ENCODE measurements around the gene RADIL. TPM values are rescaled to one million over a fixed set of nuclear protein-coding genes. Genes with fewer than 3 reads are reported as not detected.

Gene RADIL
- total RNA-seq, 1 experiment from 2014 or later, result 5.0 TPM

DNA sequence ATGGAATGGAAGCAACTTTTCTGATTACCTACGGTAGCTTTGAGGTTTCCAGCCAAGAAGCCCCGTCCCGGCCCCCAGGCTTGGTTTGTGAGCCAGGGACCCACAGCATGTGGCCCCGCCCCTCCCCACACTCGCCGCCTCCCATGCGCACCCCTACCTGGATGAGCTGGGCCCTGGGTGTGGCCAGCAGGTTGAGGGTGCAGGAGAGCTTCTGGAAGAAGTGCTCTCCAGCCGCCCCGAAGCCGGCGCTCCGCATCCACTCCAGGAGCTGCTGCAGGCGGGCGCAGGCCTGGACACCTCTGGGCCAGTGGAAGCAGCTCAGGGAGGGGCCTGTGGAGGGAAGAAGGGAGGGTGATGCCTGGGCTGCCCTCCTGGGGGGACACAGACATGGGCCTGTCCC, 68.4 kb downstream of the RADIL start:
- no peaks in the 10 kb centered on the region for H3K4me1 ChIP-seq (ENCODE audit: insufficient read depth, low read length, poor library complexity, severe bottlenecking)
- no peak overlapping the region for H3K4me3 ChIP-seq (ENCODE audit: low read depth, low read length, poor library complexity, severe bottlenecking)
- no peaks in the 10 kb centered on the region for H3K36me3 ChIP-seq (ENCODE audit: insufficient read depth, low read length, poor library complexity, severe bottlenecking)
- no peaks in the 10 kb centered on the region for H3K27me3 ChIP-seq (replicated peaks; ENCODE audit: insufficient read depth, low read depth, low read length, poor library complexity)
- no TSS peak for BruUV-seq (replicated peaks)
- intact Hi-C loops (cut with micrococcal nuclease; ENCODE audit: unreplicated experiment), result no loop called here
- ChIA-PET POLR2A (ENCODE audit: low non-redundant PET) (no interaction called here), CTCF (no interaction called here)
- no peak for DNase-seq (ENCODE audit: low spot score)
- H3K27ac ChIP-seq (ENCODE audit: low read depth, low read length, poor library complexity, severe bottlenecking), result no peak overlapping the region
- H3K9me3 ChIP-seq (ENCODE audit: low read depth, low read length, poor library complexity, severe bottlenecking), result no peaks in the 10 kb centered on the region
- TF ChIP-seq, protein P1, sequence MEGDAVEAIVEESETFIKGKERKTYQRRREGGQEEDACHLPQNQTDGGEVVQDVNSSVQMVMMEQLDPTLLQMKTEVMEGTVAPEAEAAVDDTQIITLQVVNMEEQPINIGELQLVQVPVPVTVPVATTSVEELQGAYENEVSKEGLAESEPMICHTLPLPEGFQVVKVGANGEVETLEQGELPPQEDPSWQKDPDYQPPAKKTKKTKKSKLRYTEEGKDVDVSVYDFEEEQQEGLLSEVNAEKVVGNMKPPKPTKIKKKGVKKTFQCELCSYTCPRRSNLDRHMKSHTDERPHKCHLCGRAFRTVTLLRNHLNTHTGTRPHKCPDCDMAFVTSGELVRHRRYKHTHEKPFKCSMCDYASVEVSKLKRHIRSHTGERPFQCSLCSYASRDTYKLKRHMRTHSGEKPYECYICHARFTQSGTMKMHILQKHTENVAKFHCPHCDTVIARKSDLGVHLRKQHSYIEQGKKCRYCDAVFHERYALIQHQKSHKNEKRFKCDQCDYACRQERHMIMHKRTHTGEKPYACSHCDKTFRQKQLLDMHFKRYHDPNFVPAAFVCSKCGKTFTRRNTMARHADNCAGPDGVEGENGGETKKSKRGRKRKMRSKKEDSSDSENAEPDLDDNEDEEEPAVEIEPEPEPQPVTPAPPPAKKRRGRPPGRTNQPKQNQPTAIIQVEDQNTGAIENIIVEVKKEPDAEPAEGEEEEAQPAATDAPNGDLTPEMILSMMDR (conservative IDR thresholded peaks at IDR 0.05; ENCODE audit: low read depth, low read length), result no peak
- TF ChIP-seq EZH2 (IDR thresholded peaks at IDR 0.05; ENCODE audit: borderline replicate concordance, low read depth, low read length, poor library complexity, severe bottlenecking), result no peak

- TF ChIP-seq, protein P1 (conservative IDR thresholded peaks at IDR 0.05; ENCODE audit: low read depth, low read length), result no peak
- TF ChIP-seq EZH2 (IDR thresholded peaks at IDR 0.05; ENCODE audit: borderline replicate concordance, low read depth, low read length, poor library complexity, severe bottlenecking), result no peak
Measured at GRCh38 chr7:4814433-4814832, 69.1 kb downstream of the RADIL start.

DNA sequence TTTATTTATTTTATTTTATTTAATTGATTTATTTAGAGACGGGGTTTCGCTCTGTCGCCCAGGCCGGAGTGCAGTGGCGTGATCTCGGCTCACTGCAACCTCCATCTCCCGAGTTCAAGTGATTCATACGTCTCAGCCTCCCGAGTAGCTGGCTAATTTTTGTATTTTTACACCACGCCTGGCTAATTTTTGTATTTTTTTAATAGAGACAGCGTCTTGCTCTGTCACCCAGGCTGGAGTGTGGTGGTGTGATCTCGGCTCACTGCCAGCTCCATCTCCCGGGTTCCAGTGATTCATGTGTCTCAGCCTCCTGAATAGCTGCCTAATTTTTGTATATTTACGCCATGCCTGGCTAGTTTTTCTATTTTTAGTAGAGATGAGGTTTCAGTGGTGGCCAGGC, 73.8 kb downstream of the RADIL start:
- Histone ChIP-seq H3K4me1 (ENCODE audit: insufficient read depth, low read length, poor library complexity, severe bottlenecking) (no peaks in the 10 kb centered on the region), H3K27ac (ENCODE audit: low read depth, low read length, poor library complexity, severe bottlenecking) (no peak overlapping the region), H3K27me3 (replicated peaks; ENCODE audit: insufficient read depth, low read depth, low read length, poor library complexity) (no peaks in the 10 kb centered on the region), H3K36me3 (ENCODE audit: insufficient read depth, low read length, poor library complexity, severe bottlenecking) (no peaks in the 10 kb centered on the region), H3K4me3 (ENCODE audit: low read depth, low read length, poor library complexity, severe bottlenecking) (no peak overlapping the region), H3K9me3 (ENCODE audit: low read depth, low read length, poor library complexity, severe bottlenecking) (no peaks in the 10 kb centered on the region)
- POLR2A ChIA-PET (ENCODE audit: low non-redundant PET), result no interaction called here
- BruUV-seq (replicated peaks), result no TSS peak
- DNase-seq (ENCODE audit: low spot score), result no peak
- CTCF ChIA-PET, result no interaction called here
- intact Hi-C loops (cut with micrococcal nuclease; ENCODE audit: unreplicated experiment), result no loop called here
- TF ChIP-seq EZH2 (IDR thresholded peaks at IDR 0.05; ENCODE audit: borderline replicate concordance, low read depth, low read length, poor library complexity, severe bottlenecking), result no peak
- TF ChIP-seq, protein P1 (conservative IDR thresholded peaks at IDR 0.05; ENCODE audit: low read depth, low read length), result no peak

More at GRCh38 chr7:4814433-4814832, 69.1 kb downstream of the RADIL start:
- no peaks in the 10 kb centered on the region for H3K9me3 ChIP-seq (ENCODE audit: low read depth, low read length, poor library complexity, severe bottlenecking)
- POLR2A ChIA-PET (ENCODE audit: low non-redundant PET), result no interaction called here
- no peak overlapping the region for H3K27ac ChIP-seq (ENCODE audit: low read depth, low read length, poor library complexity, severe bottlenecking)
- no peaks in the 10 kb centered on the region for H3K36me3 ChIP-seq (ENCODE audit: insufficient read depth, low read length, poor library complexity, severe bottlenecking)
- no TSS peak for BruUV-seq (replicated peaks)
- no peaks in the 10 kb centered on the region for H3K27me3 ChIP-seq (replicated peaks; ENCODE audit: insufficient read depth, low read depth, low read length, poor library complexity)
- CTCF ChIA-PET, result no interaction called here
- DNase-seq (ENCODE audit: low spot score), result no peak
- H3K4me3 ChIP-seq (ENCODE audit: low read depth, low read length, poor library complexity, severe bottlenecking), result no peak overlapping the region
- no peaks in the 10 kb centered on the region for H3K4me1 ChIP-seq (ENCODE audit: insufficient read depth, low read length, poor library complexity, severe bottlenecking)
- intact Hi-C loops (cut with micrococcal nuclease; ENCODE audit: unreplicated experiment), result no loop called here
